D721Med (cell line): ENCODE measurements around the gene NFKBIZ.
"Not testable (repeated sequence)": the region's sequence is repeated elsewhere in the genome, so short reads cannot be mapped to it uniquely, and the experiment has no call there.

Experiments
- DNase-seq: peaks from one replicate; pipeline ENCODE4 v3.0.0; 2011; ENCODE audit warnings: low spot score; ENCODE audit not compliant: insufficient read length
- FAIRE-seq: peaks from 2 replicates; lab custom pipeline; 2011; peaks lifted over from hg19 to GRCh38; lab: Jason Lieb, UNC
- CTCF ChIP-seq: IDR thresholded peaks from 2 replicates; pipeline ENCODE4 v1.5.1; 2012; ENCODE audit warnings: mild to moderate bottlenecking, control low read depth; ENCODE audit not compliant: insufficient read depth; ENCODE audit errors: missing control alignments

The NFKBIZ gene

GRCh38 chr3:101862416-101863165, 13.3 kb downstream of the NFKBIZ start:
- FAIRE-seq = no peak
- DNase-seq = no peak
- no peak for TF ChIP-seq CTCF

DNA sequence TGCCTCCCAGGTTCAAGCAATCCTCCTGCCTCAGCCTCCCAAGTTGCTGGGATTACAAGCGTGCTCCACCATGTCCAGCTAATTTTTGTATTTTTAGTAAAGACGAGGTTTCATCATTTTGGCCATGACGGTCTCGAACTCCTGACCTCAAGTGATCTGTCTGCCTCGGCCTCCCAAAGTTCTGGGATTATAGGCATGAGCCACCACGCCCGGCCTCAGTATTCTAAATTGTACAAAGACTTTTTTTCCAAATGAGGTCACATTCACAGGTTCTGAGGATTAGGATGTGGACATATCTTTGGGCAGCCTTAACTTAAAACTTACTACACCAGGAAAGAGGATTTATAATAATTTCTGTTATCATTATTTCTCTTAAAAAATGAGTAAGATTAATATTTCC, 15.6 kb downstream of the NFKBIZ start:
- FAIRE-seq, DNase-seq: not testable (repeated sequence)

GRCh38 chr3:101865751-101866509, 16.6 kb downstream of the NFKBIZ start:
- no peak for FAIRE-seq
- TF ChIP-seq CTCF = no peak
- DNase-seq = no peak

DNA sequence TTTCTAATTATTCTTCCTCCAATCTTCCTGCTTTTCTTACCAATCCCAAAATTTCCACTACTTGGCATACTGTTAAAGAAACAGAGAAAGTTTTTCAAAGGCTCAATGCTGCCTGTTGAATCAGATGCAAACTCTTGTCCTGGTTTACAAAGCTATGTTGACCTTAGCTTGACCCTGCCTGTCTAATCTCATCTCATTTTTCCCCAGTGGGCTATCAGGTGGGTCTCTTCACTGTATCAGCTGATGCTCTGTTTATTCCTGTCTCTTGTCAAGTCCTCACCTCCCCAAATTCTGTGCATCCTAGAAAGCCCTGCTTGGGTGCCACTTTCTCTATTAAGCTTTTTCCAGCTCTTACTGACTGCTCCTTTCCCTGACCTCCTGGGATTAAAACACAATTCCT, 18.2 kb downstream of the NFKBIZ start:
- DNase-seq (no peak), FAIRE-seq (no peak)
- TF ChIP-seq CTCF = no peak

DNA sequence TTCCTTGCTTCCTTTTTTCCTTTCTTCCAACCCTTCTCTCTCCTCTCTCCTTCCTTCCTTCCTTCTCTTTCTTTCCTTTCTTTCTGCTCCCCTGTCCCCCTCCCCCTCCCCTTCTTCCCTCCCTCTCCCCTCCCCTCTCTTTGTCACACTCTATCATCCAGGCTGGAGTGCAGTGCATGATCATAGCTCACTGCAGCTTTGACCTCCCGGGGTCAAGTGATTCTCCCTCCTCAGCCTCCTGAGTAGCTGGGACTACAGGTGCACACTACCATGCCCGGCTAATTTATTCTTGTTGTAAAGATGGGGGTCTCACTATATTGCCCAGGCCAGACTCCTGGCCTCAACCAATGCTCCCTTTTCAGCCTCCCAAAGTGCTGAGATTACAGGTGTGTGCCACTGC, 18.7 kb downstream of the NFKBIZ start:
- DNase-seq = no peak
- TF ChIP-seq CTCF = no peak
- FAIRE-seq = no peak

DNA sequence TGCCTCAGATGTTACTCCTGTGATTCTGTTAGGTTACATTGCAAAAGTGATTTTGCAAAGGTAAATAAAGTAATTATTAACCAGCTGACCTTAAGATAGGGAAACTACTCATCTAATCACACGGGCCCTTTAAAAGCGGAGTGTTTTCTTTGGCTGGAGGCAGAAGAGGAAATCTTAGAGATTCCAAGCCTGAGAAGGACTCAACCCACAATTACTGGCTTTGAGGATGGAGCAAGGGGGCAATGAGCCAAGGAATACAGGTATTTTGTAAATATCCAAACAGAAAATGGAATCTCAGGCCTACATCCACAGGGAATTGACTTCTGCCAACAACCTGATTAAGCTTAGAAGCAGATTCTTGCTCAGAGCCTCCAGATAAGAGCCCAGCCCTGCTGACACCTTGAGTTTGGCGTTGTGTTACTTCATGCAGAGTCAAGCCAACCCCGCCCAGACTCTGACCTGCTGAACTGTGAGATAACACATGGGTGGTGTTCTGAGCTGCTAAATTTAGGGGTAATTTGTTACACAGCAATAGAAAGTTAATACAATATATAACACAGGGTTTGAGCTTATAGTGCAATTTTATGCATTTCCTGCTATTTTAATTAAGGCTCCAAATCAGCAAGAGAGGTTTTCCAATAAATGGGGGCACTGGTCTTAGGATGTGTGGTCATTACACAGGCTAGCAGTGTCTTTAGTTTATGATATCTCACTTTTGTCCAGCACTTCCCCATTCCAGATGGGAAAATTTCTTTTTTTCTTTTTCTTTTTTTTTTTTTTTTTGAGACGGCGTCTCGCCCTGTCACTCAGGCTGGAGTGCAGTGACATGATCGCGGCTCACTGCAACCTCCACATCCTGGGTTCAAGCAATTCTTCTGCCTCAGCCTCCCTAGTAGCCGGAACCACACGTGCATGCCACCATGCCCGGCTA, 19.5 kb downstream of the NFKBIZ start:
- FAIRE-seq (no peak), DNase-seq (no peak)
- no peak for TF ChIP-seq CTCF

- no peak for TF ChIP-seq CTCF
- FAIRE-seq = no peak
- DNase-seq = no peak
Measured at GRCh38 chr3:101870138-101870537, 20.8 kb downstream of the NFKBIZ start.
